PFSK-1 (cell line): ENCODE measurements around the gene HOXD12.

Source experiments
- FOXP2 ChIP-seq: optimal IDR thresholded peaks from 2 replicates; pipeline ENCODE3; 2011; ENCODE audit warnings: borderline replicate concordance, control low read depth, inconsistent platforms; ENCODE audit not compliant: insufficient read depth; ENCODE audit errors: extremely low read length, extremely low read depth
- POLR2AphosphoS5 ChIP-seq: IDR thresholded peaks from 2 replicates; pipeline ENCODE4 v1.6.1; 2012; ENCODE audit warnings: low read depth, mild to moderate bottlenecking, control low read depth, low read length, moderate library complexity
- REST ChIP-seq, 2 experiments: IDR thresholded peaks; 2 replicates each; pipeline versions ENCODE4 v1.6.1 to v1.8.0; 2011 to 2012; ENCODE audit warnings: low read depth in 2 of 2, low read length in 2 of 2, control low read depth in 1 of 2, inconsistent platforms in 1 of 2, mild to moderate bottlenecking in 1 of 2, moderate library complexity in 1 of 2; ENCODE audit not compliant: insufficient read depth in 1 of 2
- SIN3A ChIP-seq: IDR thresholded peaks from 2 replicates; pipeline ENCODE4 v1.6.1; 2012; ENCODE audit warnings: mild to moderate bottlenecking, low read length, moderate library complexity, borderline replicate concordance; ENCODE audit not compliant: insufficient read depth
- TAF1 ChIP-seq: IDR thresholded peaks from 2 replicates; pipeline ENCODE4 v1.6.1; 2012; ENCODE audit warnings: low read length, control low read depth, borderline replicate concordance; ENCODE audit not compliant: insufficient read depth

HOXD12 gene

DNA sequence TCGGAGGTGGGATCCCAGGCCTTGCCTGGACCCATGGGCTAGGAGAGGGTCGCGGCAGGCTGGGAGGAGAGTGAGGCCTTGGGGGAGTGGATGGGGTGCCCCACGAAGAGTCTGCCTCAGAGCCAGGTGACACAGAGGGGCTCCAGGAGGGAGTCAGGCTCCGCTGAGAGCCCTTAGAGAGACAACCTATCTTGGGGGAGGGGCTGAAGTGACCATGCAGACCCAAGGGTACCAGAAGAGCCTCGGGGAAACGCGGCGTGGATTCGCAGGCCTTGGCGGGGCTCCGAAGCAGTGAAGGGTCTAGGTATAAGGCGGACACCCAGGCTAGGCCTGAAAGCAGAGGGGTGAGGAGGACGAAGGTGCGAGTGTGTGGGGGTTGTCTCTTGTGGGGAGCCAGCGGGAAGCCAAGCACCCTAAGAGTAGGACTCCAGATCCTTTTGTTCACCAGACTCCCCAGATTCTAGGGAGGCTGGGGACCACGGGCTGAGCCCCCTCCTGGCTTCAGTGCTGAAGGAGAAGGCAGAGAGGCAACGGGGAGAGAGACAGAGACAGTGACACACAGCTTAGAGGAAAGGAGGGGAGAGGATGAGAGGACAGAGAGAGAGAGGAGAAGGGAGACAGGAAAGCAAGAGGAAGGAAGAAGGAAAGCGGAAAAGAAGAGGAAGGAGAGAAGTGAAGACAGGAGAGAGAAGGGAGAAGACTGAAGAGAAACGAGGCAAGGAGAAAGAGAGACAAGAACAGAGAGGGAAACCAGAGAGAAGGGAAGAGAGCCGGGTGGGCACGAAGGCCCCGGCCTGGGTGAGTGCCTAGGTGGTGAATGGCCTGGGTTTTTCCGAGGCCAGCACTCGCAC is 6.4 kb downstream of the HOXD12 start:
- TF ChIP-seq FOXP2 (no peak), POLR2AphosphoS5 (no peak), TAF1 (no peak), REST (IDR thresholded peaks at IDR 0.05; ENCODE audit: insufficient read depth in 1 of 2, low read depth in 2 of 2, low read length in 2 of 2) (no peak), SIN3A (no peak)

DNA sequence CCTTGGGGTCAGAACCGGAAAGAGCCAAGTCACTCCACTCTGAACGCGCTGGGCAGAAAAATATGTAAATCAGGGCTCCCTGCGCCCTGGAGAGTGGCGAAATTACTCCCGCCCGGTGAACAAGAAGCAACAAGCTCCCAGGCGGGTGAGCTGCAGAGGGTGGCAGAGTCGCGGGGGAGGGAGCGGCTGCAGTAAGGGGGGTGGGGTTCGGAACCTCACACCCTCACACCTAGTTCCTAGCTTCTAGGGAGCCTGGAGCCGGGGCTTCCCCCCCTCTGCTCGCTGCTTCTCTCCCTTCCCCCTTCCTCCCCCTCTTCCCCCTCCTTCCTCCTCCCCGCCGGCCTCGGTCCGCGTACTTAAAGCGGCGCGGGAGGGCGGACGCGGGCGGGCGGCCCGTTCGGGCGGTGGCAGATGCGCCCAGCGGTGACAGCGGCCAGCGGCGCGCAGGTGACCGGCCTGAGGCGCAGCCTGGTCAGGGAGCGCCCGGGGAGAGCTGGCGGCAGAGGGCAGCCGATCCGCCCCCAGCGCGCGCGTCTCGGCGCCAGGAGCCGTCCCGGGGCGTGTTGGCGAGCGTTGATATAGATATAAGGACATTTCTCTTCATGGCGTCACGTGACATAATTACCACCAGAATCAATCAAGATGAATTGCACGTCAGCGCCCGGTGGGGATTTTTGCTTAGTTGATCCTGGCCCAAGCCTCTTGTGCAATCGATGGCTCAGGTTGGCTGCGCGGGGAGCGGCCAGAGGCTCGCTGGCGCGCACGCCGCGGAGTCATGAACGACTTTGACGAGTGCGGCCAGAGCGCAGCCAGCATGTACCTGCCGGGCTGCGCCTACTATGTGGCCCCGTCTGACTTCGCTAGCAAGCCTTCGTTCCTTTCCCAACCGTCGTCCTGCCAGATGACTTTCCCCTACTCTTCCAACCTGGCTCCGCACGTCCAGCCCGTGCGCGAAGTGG is 7.3 kb downstream of the HOXD12 start, which contains the start of gene HOXD11:
TSS of gene HOXD11 (plus strand) at position 700 of the 959 bp plus-strand sequence. CDS start at position 776, 76 bp downstream.
- TF ChIP-seq POLR2AphosphoS5 = no peak
- no peak for TF ChIP-seq TAF1
- no peak for TF ChIP-seq REST (IDR thresholded peaks at IDR 0.05; ENCODE audit: insufficient read depth in 1 of 2, low read depth in 2 of 2, low read length in 2 of 2)
- TF ChIP-seq SIN3A = no peak
- no peak for TF ChIP-seq FOXP2

- TF ChIP-seq FOXP2 (no peak), TAF1 (no peak), REST (IDR thresholded peaks at IDR 0.05; ENCODE audit: insufficient read depth in 1 of 2, low read depth in 2 of 2, low read length in 2 of 2) (no peak), POLR2AphosphoS5 (no peak), SIN3A (no peak)
These were observed 8.2 kb downstream of the HOXD12 start for GRCh38 chr2:176107731-176108181.

GRCh38 chr2:176109192-176109901 is 9.8 kb downstream of the HOXD12 start:
- TF ChIP-seq FOXP2 (no peak), SIN3A (no peak), TAF1 (no peak), REST (IDR thresholded peaks at IDR 0.05; ENCODE audit: insufficient read depth in 1 of 2, low read depth in 2 of 2, low read length in 2 of 2) (no peak), POLR2AphosphoS5 (no peak)
